GM21529 (cell line): ENCODE data around the gene SSBP3.
A peak's percentile ranks its signal among the peaks of the same experiment; 100 is the strongest.

ENCODE experiments used
- ATAC-seq: cut with Tn5 transposase; IDR thresholded peaks from one replicate; pipeline ENCODE4 v1.9.1; 2021; ENCODE audit not compliant: unreplicated experiment

SSBP3 gene

GRCh38 chr1:54289712-54290233, 116.4 kb downstream of the SSBP3 start:
- ATAC-seq: no peak

- ATAC-seq: no peak
Measured at GRCh38 chr1:54287801-54288211, 118.4 kb downstream of the SSBP3 start.

GRCh38 chr1:54287176-54287650, 119.0 kb downstream of the SSBP3 start:
- no peak for ATAC-seq

- ATAC-seq: no peak
Measured at GRCh38 chr1:54285815-54286345, 120.3 kb downstream of the SSBP3 start.

GRCh38 chr1:54284781-54285529, 121.2 kb downstream of the SSBP3 start:
- ATAC-seq: no peak

- no peak for ATAC-seq
Measured at GRCh38 chr1:54283635-54284385, 122.4 kb downstream of the SSBP3 start.

- no peak for ATAC-seq
Measured at GRCh38 chr1:54282101-54282847, 123.9 kb downstream of the SSBP3 start.

- no peak for ATAC-seq
Measured at GRCh38 chr1:54280651-54281050, 125.5 kb downstream of the SSBP3 start.

- ATAC-seq: no peak
Measured at GRCh38 chr1:54279457-54279856, 126.7 kb downstream of the SSBP3 start.

GRCh38 chr1:54278941-54279422, 127.2 kb downstream of the SSBP3 start:
- ATAC-seq: no peak

- ATAC-seq: peak; percentile 64
Measured at GRCh38 chr1:54277451-54278341, 128.5 kb downstream of the SSBP3 start.

- no peak for ATAC-seq
Measured at GRCh38 chr1:54276617-54277450, 129.4 kb downstream of the SSBP3 start.

- ATAC-seq: no peak
Measured at GRCh38 chr1:54275349-54275748, 130.8 kb downstream of the SSBP3 start.

- ATAC-seq: no peak
Measured at GRCh38 chr1:54274881-54275280, 131.3 kb downstream of the SSBP3 start.

- no peak for ATAC-seq
Measured at GRCh38 chr1:54274448-54274847, 131.7 kb downstream of the SSBP3 start.

GRCh38 chr1:54273795-54274163, 132.4 kb downstream of the SSBP3 start:
- ATAC-seq: no peak

- ATAC-seq: no peak
Measured at GRCh38 chr1:54273092-54273794, 133.0 kb downstream of the SSBP3 start.

GRCh38 chr1:54272772-54273091, 133.5 kb downstream of the SSBP3 start:
- ATAC-seq: no peak

GRCh38 chr1:54272134-54272533, 134.1 kb downstream of the SSBP3 start:
- no peak for ATAC-seq
